Effector CD4-positive, alpha-beta T cell (primary cell): ENCODE data around the gene NFIB.

Experiments used
- DNase-seq: peaks from one replicate; pipeline ENCODE4 v3.0.0-alpha.2; 2020

The NFIB gene

DNA sequence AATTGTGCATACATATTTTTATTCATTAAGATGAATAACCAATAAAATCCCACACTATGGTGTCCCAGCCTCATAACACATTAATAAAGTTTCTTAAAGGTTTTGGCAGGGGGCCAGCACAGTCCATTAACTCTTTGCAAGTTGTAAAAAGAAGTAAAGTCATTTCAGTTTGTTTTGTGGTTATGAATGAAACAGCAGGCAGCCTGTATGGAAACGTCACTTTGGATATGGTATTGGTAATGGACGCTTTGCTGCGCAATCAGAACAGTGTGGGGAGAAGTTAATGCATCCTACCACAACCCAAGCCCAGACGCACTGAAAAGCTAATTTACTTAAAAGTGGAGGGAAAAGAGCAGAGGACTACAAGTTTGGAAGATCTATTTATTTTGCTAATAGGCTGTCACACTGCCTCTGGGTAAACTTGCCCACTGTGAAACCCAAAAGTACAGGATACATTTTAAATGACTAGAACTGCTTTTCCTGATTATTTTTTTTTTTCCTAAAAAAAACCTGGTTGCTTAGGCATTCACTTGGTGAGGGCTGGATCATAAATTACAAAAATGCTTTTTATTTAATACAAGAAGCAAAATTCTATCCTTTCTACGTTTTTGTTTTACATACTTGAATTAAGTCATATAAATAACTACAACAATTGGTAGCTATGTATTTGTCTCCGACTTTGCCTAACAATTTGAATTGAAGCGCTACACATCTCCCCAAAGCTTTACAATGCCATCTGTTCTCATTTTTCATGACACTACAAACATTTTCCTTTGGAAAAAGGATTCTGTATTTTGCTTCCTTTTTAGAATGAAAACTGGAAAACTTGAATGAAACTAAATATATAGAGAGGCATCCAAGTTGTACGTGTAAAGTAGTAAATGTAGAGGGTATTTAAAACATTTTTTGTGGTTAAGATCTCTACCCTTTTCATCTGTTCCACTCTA lies 104.3 kb downstream of the NFIB start:
- DNase-seq = no peak

DNA sequence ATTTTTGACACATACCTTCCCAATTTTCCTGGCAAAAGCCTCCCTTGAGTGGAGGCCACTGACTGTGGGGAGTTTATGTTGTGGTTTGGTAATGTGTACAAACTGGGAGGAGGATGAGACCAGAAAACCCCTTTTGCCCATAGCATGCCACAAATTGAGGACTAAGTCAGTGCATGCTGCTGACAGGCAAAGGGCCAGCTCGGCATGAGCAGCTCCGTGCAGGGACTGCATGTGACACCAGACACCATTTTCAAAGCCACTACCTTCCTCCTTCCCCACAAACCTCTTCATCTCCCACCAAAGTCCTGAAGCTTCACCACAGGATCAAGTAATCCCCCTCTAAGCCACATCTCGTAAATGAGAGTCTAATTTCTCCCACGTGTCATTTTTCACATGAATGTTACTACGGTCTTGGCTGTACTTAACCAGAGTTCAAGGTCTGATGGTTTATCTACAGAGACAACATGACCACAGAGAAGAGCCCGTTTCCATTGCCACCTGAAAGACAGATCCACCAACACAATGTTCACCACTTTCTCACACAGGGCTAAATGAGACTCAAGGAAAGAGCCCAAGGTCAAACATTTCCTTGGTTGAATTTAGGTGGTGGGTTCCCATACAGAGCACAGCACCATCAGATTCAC lies 106.5 kb downstream of the NFIB start:
- DNase-seq = no peak

DNA sequence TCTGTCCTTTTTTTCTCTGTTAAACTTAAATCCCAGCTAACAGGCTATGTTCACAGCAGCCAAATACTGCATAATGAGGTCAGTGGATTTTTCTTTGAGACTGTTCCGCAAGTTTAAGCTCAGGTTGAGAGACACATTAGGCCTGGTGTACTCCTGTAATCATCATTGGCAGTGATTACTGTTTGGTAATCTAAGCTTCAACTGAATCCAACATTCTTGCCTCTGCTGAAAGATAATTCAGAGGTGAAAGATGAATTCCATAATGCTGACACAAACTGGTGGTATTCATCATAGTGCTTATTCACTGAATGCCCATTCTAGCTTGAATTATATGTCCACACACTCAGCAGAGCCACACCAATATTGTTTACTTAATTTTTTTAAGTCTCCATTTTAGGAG lies 108.5 kb downstream of the NFIB start:
- no peak for DNase-seq

DNA sequence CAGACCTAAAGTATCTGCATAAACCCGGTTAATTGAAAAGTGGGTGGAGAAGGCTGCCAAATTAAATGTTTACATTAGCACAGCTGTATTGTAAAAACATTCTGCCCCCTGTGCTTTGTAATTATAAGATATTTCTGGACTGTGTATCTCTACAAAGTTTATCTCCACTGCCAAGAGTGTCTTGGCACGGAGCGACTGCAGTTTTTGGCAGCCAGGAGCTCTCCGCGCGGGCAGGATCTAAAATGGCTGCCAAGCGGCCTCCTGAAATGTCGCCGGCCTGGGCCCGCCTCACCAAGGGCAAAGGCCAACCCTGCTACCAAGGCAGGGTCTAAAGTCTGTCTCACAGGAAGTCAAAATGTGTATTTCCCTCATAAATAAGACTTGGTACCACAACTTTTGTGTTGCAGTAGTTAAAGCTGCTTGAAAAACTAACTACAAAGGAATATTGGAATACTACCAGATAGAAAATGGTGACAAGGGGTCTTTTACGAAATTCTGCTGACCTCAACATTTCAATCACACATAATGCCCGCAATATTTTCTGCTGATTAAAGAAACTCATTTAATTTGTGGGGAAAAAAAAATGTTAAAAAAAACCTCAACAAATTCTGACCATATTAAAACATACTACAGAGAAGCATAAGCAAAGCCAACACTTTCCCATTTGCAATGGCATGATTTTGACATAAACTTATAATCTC lies 110.4 kb downstream of the NFIB start:
- DNase-seq = no peak

DNA sequence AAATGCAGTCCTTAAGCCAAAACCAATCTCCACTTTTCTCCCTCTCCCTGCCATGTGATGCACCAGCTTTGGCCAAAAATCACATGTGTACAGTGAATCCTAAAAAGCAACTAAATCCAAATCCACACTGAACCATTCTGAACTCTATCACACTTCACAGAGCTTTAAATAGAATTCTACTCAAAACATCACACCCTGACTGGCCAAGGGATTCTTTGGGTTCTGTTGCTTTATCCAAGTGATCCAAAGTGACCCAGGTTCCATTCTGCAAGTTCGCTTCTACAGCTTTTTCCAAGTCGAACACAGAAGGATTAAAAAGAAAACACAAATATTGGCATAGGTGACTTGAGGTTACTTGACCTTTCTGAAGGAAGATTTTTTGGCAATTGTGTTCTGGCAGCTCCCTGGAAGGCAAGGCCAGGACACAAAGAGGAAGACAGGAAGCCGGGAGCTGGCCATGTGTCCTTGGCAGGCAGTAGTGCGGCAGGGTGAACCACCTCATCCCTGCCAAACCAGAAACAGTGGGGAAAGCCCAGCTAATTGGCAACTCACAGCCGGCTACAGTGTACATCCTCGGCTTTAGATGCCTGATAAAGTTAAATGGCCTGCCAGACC lies 115.0 kb downstream of the NFIB start:
- no peak for DNase-seq

DNA sequence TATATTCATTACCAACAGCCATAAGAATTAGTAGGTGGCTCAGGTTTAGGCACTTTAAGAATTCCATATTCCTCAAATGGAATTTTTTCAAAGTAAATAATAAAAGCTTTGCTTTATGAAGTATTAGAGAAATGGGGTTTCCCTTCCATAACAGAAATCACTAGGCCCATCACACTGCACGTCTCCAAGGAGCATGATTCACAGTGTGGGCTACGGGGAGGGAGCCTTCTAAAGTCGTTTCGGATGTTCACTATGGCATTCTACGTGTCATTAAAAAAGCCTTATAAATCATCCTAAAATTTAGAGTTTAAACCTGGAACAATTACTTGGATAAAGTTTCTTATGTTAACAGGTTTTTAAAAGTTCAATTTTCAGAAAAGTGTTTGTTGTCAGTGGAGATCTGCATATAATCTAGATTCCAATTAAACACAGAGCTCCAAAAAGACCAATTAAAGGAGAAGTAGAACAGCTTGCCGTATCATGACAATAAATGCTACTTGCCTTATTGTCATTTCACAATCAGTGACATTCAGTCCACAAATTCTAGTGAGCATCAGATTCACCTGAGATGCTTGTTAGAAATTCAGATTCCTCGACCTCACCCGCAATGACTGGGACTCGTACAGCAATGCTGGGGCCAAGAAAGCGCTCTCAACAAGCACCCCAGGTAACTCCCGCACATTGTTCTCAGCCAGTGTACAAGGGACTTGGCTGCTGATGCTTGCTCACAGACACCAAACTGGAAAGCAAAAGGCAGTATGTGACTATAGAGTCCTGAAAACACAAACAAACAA lies 115.7 kb downstream of the NFIB start:
- no peak for DNase-seq

DNA sequence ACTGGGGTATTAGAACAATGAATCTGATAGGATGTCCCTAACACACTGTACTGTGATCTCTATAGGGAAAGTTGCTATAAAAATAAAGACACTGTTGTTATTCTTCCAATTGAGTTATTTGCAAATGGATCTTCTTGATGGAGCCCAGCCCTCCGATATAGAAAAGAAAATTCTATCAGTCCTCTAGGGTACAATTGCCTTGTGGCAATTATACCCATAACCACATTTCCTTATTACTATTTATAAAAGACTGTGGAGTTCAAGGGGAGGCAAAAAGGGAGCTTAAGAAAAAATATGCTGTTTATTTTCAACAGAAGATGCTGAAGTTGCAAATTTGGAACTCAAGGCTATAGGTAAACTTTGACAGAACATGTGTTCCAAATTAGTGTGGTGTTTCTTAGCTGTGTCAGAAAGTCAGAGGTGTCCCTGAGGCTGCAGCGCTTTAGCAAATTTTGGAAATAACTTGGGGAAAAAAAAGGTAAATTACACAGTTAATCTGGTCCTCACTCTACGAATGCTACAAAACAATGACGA lies 116.5 kb downstream of the NFIB start:
- DNase-seq = no peak

DNA sequence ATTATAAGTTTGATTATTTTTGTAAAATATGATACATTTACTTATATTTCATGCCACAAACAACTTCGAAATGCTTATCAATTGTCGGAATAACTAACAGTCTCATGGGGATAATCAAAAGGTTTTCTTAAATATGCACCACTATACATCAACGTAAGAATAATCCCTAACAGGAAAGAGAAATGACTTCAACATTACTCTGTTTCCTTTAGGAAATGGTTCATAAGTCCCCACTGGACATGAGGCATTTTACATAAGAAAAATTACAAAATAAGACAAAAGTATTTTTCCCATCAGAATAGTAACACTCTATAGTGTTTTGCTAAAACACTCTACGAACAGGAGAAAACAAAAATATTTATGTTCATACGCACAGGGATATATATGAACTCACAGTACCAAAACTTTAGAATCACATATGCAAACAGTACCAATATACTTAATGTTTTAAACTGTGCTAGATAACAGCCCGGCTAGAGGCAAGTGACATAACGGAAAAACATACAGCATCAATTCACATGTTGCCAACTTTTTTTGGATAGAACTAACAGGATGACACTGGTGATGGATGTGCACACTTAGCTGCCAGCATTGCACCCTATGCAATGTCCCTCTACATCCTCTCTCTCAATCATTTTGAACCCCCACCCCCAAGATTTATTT lies 120.5 kb downstream of the NFIB start:
- DNase-seq = no peak

DNA sequence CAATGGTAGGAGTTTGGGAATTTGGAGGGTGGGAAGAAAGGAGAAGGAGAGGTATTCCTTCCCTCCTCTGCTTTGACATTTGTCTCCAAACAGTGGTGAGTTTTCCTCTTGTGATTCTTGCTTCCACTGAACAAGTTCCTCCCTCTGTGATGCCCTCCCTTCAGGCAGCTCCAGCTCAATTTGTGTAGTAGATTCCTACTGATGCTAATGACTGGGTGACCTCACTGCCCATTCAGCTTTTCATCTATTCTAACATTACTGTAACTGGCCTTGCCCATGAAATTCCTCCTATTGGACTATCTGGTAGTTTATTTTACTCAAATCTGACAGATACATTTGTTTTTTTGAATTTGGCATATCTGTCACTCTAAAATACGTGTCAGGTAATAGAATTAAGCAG lies 121.4 kb downstream of the NFIB start:
- no peak for DNase-seq

DNA sequence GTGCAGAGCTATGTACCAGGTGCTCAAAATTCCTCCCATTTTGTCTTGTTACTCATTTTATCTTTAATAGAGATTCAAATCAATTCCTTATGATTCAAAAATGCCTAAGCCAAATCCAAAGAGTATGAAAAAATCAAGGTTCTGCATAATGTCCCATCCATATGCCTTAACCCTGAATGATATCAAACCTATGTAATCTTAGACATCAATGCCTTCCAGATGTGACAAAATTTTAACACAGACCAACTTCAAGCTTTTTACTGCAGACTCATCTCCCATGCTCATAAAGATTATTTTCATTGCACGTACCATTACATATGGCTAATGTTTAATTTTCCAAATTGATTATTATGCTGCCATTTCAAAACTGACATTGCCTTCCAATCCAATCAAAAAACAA lies 122.4 kb downstream of the NFIB start:
- no peak for DNase-seq

DNA sequence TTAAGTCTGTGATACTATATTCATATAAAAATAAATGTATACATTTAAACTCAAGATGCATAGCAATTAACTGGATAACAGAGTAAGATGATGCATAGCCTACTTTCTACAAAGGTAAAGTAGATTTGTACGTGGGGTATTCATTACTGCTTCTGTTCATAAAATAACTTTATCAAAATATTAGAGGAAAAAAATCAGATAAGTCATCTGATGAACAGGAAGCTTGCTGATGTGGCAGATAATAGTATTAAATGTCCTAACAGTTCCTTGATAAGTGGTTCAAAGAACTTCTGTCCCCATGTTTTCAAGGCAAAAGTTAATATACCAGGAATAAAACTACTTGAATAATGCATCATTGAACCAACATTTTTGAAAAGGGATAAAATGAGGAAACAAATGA lies 123.7 kb downstream of the NFIB start:
- no peak for DNase-seq

DNA sequence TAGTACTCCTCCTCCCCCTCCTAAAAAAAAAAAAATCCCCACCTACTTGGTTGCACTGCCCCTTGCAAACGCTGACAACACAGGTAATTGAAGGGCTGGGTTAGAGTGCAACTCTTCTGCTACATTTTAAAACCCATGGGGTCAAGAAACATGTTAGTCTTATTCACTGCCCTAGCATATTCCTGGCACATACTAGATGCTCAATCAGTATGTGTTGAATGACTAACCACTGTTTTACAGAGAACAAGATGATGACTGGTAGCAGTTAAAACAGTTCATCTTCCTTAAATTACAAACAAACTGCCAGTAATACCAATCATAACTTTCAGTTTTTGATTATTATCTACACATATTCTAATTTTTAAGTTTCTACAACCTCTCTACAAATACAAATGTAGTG lies 124.4 kb downstream of the NFIB start:
- DNase-seq = no peak

DNA sequence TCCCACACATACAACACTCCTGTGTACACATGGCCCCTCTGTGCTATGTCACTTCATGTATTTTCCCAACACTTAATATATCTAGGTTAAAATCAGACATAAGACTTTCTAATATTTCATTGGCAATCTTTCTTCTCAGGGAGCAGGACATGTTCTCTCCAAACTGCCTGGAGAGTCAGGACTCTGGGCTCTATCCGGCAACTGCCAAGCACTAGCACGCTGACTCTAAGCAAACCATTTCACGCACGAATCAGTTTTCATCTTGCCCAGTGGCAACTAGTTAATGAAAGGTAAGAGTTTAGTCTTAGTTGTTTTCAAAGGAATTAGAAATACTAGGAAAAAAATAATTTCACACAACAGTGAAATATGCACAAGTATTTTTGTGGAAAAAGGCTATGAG lies 124.8 kb downstream of the NFIB start:
- no peak for DNase-seq

DNA sequence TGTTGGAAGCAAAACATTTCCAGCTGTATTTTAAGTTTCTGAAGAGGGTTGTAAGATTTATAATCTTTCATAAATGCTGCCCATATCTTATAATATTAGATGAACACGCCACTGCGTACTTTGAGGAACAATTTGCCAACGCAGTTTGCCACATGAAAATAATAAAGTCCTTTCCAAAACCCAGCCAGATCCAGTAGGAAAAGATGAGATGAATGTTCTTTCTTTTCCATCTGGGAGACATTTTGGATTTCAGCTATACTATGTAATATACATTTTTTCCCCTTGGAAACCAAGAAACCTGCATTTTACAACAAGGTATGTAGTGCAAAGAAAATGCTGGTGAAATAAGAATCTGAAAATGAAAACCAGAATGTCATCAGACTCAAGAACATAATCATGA lies 125.4 kb downstream of the NFIB start:
- no peak for DNase-seq

DNA sequence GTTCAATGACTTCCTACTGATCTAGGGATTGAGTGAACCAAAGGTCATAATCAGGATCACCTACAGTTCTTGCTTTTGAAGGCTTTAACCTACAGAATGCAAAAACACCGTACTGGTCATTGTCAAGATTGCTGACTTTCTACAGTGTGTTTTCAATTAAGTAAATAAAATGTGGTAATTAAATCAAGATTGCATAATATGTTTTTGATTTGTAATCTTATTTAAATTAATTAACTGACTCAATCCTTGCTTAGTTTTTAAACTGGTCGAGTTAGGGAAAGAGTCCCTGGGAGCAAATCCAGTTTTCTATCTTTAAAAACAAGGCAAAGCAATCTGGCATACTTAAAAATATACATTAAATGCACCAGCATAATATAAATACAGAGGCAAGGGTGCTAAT lies 125.9 kb downstream of the NFIB start:
- no peak for DNase-seq

DNA sequence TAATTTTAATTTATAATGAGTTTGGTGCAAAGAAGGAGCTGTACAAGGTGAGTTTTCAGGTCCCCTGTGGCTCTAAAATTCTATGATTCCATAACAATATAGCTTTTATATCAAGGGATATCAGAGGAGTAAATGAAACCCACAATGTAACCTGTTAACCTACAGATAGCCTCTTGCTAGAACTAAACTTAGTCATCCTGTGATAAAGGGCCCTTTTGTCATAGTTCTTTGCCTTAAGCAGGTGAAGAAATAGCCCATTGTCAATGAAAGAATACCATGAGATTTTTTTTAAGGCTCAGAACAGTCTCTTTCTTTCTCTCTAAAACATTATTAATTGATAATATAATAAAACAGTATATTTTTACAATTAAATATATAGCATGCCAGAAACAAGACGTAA lies 127.8 kb downstream of the NFIB start:
- no peak for DNase-seq

DNA sequence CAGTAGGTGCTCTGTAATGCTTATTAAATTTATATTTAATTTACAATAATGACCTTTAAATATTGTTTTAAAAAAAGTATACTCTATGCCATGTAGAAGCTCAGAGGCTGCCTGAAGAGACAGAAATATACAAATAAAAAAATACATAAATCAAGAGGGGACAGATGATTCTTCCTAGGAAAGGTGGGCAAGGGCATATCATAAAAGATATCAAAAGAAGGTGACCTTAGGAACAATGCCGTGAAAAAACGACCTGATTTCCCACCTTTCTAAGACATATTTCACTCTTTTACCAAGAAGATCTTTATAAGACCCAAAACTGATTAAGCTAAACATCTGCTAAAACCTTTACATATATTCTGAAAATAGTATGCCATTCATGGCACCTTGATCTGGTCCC lies 128.9 kb downstream of the NFIB start:
- DNase-seq = no peak

DNA sequence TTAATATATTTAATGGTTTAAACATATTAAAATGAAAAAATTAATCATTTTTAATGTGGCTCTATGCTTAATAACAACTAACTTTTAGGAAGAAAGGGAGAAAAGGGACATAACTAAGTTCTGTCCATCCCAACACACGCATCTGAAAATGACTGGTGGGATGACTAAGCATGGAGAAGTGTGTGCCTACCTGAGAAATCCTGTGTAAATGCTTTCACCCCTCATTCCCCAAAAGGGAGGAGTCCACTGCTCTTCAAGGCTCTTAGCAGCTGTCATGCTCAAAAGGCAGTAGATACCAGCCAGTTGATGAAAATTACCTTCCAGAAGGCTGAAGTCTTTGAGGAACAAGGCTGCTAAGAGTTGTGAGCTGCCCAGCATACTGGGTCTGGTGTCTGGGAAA lies 130.9 kb downstream of the NFIB start:
- DNase-seq = no peak

DNA sequence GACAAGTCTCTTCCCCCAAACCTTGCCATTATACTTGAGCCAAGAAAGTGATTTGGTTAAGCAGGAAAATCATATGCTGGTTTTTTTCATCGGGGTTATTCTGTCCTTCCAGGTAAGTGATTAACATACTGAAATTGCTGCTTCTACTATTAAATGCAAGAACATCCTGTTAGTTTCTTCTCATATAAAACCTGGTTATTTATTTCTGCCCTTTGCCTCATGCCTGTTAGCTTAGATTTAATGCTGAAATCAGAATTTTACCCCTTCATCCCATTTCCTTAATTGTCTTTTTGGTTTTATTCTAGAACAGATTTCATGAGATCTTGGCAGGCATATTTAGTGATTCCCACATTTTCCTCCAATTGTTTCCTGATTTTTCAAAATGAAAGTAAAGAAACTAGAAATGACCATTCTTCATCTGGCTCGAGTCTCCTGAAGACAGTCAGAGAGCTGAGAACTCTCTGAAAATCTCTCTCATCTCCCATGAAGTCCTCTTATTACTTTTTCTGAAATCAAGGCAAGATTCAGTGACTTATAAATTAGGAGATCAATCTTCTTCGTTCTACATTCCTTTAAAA lies 132.9 kb downstream of the NFIB start:
- DNase-seq = no peak

DNA sequence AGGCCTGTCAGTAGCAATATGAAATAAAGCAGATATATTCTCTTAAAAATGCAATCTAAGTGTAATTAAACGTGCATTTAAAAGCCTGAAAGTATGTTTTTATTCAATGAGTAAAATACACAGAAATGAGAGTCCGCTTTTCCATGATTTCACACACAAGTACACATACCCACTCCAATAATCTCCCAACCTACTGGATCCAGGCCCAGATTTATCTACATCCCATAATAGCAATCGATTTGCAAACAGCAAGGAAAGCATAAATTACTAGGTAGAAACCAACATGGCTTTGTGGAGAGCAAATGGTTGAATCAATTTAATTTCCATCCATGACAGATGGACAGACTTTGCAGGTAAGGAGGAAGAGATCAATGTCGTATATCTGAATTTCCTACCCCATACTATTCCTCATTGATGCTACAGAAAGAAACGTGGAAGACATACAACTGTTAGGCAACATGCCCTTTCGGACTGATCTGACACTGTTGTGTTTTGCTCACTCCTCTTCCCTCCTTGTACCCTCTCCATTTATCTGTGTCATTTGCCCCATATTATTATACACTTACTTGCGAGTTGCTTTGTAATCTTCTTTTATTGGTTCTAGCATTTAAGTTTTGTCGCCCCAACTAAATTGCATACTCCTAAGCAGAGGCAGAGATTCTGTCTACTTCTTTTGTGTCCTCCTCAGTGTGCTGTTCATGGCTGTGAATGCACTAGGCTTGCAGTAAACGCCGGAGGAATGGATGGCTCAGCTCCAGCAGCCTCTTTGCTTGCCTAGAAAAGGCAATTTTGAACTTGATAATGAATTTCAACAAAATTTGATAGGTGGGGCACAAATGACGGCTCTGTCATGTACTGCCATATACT lies 133.6 kb downstream of the NFIB start:
- no peak for DNase-seq
